NK-92 (cell line): Measurements from ENCODE around the gene ODAD4.

Experiments
- DNase-seq: peaks from one replicate; lab custom pipeline; 2025; ENCODE audit not compliant: unreplicated experiment; lab: John Stamatoyannopoulos, UW

Gene ODAD4

GRCh38 chr17:41941168-41941567 is 10.8 kb downstream of the ODAD4 start:
- DNase-seq: no peak

GRCh38 chr17:41942626-41943373 is 12.4 kb downstream of the ODAD4 start:
- DNase-seq: no peak

GRCh38 chr17:41943492-41943891 is 13.1 kb downstream of the ODAD4 start:
- DNase-seq: no peak

- no peak for DNase-seq
Observed at GRCh38 chr17:41944943-41945342, 14.5 kb downstream of the ODAD4 start.

- no peak for DNase-seq
Observed at GRCh38 chr17:41948762-41949460, 18.5 kb downstream of the ODAD4 start.

- DNase-seq: no peak
Observed at GRCh38 chr17:41956522-41956921, 26.1 kb downstream of the ODAD4 start.

- no peak for DNase-seq
Observed at GRCh38 chr17:41957031-41957868, 26.8 kb downstream of the ODAD4 start.

GRCh38 chr17:41957869-41958439 is 27.5 kb downstream of the ODAD4 start:
- DNase-seq: no peak

GRCh38 chr17:41959030-41959335 is 28.6 kb downstream of the ODAD4 start:
- DNase-seq: no peak

- no peak for DNase-seq
Observed at GRCh38 chr17:41959336-41960095, 29.1 kb downstream of the ODAD4 start.

- no peak for DNase-seq
Observed at GRCh38 chr17:41962111-41962510, 31.7 kb downstream of the ODAD4 start.

GRCh38 chr17:41962768-41963434 is 32.5 kb downstream of the ODAD4 start:
- no peak for DNase-seq

GRCh38 chr17:41965694-41966462 is 35.5 kb downstream of the ODAD4 start:
- no peak for DNase-seq

- peak; percentile 63 for DNase-seq
Observed at GRCh38 chr17:41966463-41967140, 36.2 kb downstream of the ODAD4 start, which contains the start of gene CNP. Gene CNP (plus strand): TSS chr17:41966795. CDS start chr17:41966885, 90 bp downstream.

- DNase-seq: no peak
Observed at GRCh38 chr17:41967141-41967920, 36.9 kb downstream of the ODAD4 start.

- DNase-seq: no peak
Observed at GRCh38 chr17:41967921-41968578, 37.6 kb downstream of the ODAD4 start.

- DNase-seq: no peak
Observed at GRCh38 chr17:41968676-41969075, 38.3 kb downstream of the ODAD4 start.
